HepG2 (cell line): ENCODE measurements around the gene KCND2. TPM values are rescaled to one million over a fixed set of nuclear protein-coding genes. Genes with fewer than 3 reads are reported as not detected.

ENCODE experiments used
- ATAC-seq: fragments of 200-7000 bp; cut with Tn5 transposase; 3 replicates; pipeline ENCODE4 v1.9.1; 2020; ENCODE audit warnings: mild to moderate bottlenecking, moderate library complexity
- BruUV-seq: library from RNA; stranded (reverse); fragments of 400-500 nt; replicated peaks from 2 replicates; lab custom pipeline; 2021; lab: Mats Ljungman, UMichigan
- CTCF ChIA-PET: fragments of 300-600 bp; formaldehyde crosslinking; extraction: SDS; loops from one replicate; lab custom pipeline; 2021; ENCODE audit warnings: low total read pairs, inconsistent platforms, low intra/inter-chr PET ratio; lab: Yijun Ruan, JAX
- POLR2A ChIA-PET: fragments of 350-600 bp; sonication (Branson Sonifier 250); formaldehyde crosslinking; loops from one replicate; lab custom pipeline; 2020; ENCODE audit warnings: antibody characterized with exemption, inconsistent platforms; lab: Yijun Ruan, JAX
- DNase-seq: peaks from one replicate; pipeline ENCODE4 v3.0.0-alpha.2; 2015; ENCODE audit warnings: low spot score
- FAIRE-seq: peaks from 3 replicates; lab custom pipeline; 2011; peaks lifted over from hg19 to GRCh38; lab: Jason Lieb, UNC
- H2AFZ ChIP-seq: one replicate; pipeline ENCODE4 v1.6.1; 2011; ENCODE audit warnings: low read length, inconsistent platforms
- H3K27ac ChIP-seq: fragments of 300-600 bp; 3 replicates; pipeline ENCODE4 v1.8.0; 2011; ENCODE audit warnings: mixed run types, mild to moderate bottlenecking, mixed read lengths, low read length, inconsistent platforms; ENCODE audit not compliant: insufficient read depth; ENCODE audit errors: extremely low read length
- H3K27me3 ChIP-seq, 2 experiments: fragments of 200-600 bp in 1 of 2; 2 replicates in 1 of 2; 3 replicates in 1 of 2; pipeline versions ENCODE4 v1.6.0 to v1.8.0; 2011; ENCODE audit warnings: low read length in 2 of 2, mild to moderate bottlenecking in 2 of 2, moderate library complexity in 2 of 2, inconsistent platforms in 1 of 2; ENCODE audit not compliant: insufficient read depth in 2 of 2, control insufficient read depth in 1 of 2
- H3K36me3 ChIP-seq, 2 experiments: fragments of 200-600 bp in 1 of 2; replicated peaks in 1 of 2; 2 replicates in 1 of 2; 3 replicates in 1 of 2; pipeline versions ENCODE4 v1.5.1 to v1.8.0; 2011; ENCODE audit warnings: low read length in 2 of 2, inconsistent platforms in 1 of 2; ENCODE audit not compliant: insufficient read depth in 2 of 2, control insufficient read depth in 1 of 2
- H3K4me1 ChIP-seq: 2 replicates; pipeline ENCODE4 v1.5.1; 2012; ENCODE audit warnings: low read length, inconsistent platforms; ENCODE audit not compliant: insufficient read depth
- H3K4me2 ChIP-seq: 2 replicates; pipeline ENCODE4 v1.6.0; 2011; ENCODE audit warnings: low read depth, low read length, inconsistent platforms
- H3K4me3 ChIP-seq, 3 experiments: fragments of 200-600 bp in 1 of 3; sonication (generic), shearing (Covaris generic) in 1 of 3; replicated peaks in 1 of 3; 2 replicates each; pipeline ENCODE4 v1.5.1; 2011 to 2016; ENCODE audit warnings: low read length in 3 of 3, inconsistent platforms in 2 of 3, low read depth in 2 of 3, mild to moderate bottlenecking in 2 of 3, control low read depth in 1 of 3, mixed read lengths in 1 of 3; ENCODE audit not compliant: insufficient read depth in 1 of 3
- H3K79me2 ChIP-seq: one replicate; pipeline ENCODE4 v1.6.1; 2011; ENCODE audit warnings: low read length, inconsistent platforms; ENCODE audit not compliant: insufficient read depth
- H3K9ac ChIP-seq: 2 replicates; pipeline ENCODE4 v1.6.0; 2011; ENCODE audit warnings: mild to moderate bottlenecking, low read depth, low read length, inconsistent platforms; ENCODE audit not compliant: insufficient read depth
- H3K9me3 ChIP-seq: 2 replicates; pipeline ENCODE4 v1.5.1; 2012; ENCODE audit warnings: mild to moderate bottlenecking, low read length
- H4K20me1 ChIP-seq: 2 replicates; pipeline ENCODE4 v1.6.0; 2011; ENCODE audit warnings: inconsistent platforms, mild to moderate bottlenecking, low read length, moderate library complexity; ENCODE audit not compliant: insufficient read depth
- CBX2 ChIP-seq, 2 experiments: fragments of 200-600 bp in 1 of 2; sonication (generic); formaldehyde crosslinking in 1 of 2; IDR thresholded peaks; 2 replicates each; pipeline versions ENCODE4 v1.7.0 to v1.8.1; 2018 to 2022; ENCODE audit warnings: low read depth in 2 of 2, low read length in 1 of 2, mild to moderate bottlenecking in 1 of 2, missing genetic modification reagents in 1 of 2
- MAF1 ChIP-seq: sonication (generic); formaldehyde crosslinking; IDR thresholded peaks from 2 replicates; pipeline ENCODE4 v1.5.0; 2020; ENCODE audit warnings: missing genetic modification reagents, borderline replicate concordance
- MAFF ChIP-seq: IDR thresholded peaks from 2 replicates; pipeline ENCODE4 v1.6.1; 2011; ENCODE audit warnings: low read depth, low read length, improper control_type of control experiment
- MAZ ChIP-seq, 2 experiments: sonication (generic) in 1 of 2; formaldehyde crosslinking in 1 of 2; IDR thresholded peaks; 2 replicates each; pipeline versions ENCODE4 v1.5.0 to v1.6.1; 2012 to 2020; ENCODE audit warnings: low read depth in 2 of 2, mild to moderate bottlenecking in 2 of 2, borderline replicate concordance in 1 of 2, improper control_type of control experiment in 1 of 2, low read length in 1 of 2, missing genetic modification reagents in 1 of 2, moderate library complexity in 1 of 2
- MTERF4 ChIP-seq: sonication (generic); formaldehyde crosslinking; IDR thresholded peaks from 2 replicates; pipeline ENCODE4 v1.8.0; 2023; ENCODE audit warnings: mild to moderate bottlenecking, missing genetic modification reagents
- RERE ChIP-seq: IDR thresholded peaks from 2 replicates; pipeline ENCODE4 v1.6.1; 2016; ENCODE audit warnings: low read depth, missing genetic modification reagents, missing compliant biosample characterization
- SKIL ChIP-seq: sonication (generic); formaldehyde crosslinking; IDR thresholded peaks from 2 replicates; pipeline ENCODE4 v1.8.0; 2022; ENCODE audit warnings: missing genetic modification reagents, mild to moderate bottlenecking, moderate library complexity, borderline replicate concordance
- TCF7L2 ChIP-seq: IDR thresholded peaks from 2 replicates; pipeline ENCODE4 v1.6.1; 2011; ENCODE audit warnings: mild to moderate bottlenecking, low read depth, low read length, moderate library complexity
- ZNF18 ChIP-seq: sonication (generic); formaldehyde crosslinking; IDR thresholded peaks from 2 replicates; pipeline ENCODE4 v1.8.0; 2022; ENCODE audit warnings: mild to moderate bottlenecking, missing genetic modification reagents; ENCODE audit not compliant: insufficient replicate concordance
- ZNF605 ChIP-seq: sonication (generic); formaldehyde crosslinking; IDR thresholded peaks from 2 replicates; pipeline ENCODE4 v1.8.0; 2022; ENCODE audit warnings: mild to moderate bottlenecking, missing genetic modification reagents
- WGBS: methylation state at CpG from one replicate; pipeline ENCODE4 v1.1.6; 2017; ENCODE audit warnings: low lambda C conversion rate; 5-methylcytosine and 5-hydroxymethylcytosine counted together
- in situ Hi-C: cut with HindIII; loops from 2 replicates; pipeline ENCODE4 v1.10.0; 2017; ENCODE audit warnings: low pct_unique_long_range_greater_than_20kb; ENCODE audit not compliant: extremely low pct_ligation_motif_present
- intact Hi-C: fragments of 100-400 bp; cut with micrococcal nuclease; formaldehyde crosslinking; loops from one replicate; pipeline ENCODE4 v1.10.0; 2022; ENCODE audit not compliant: unreplicated experiment
- polyA plus RNA-seq, 8 experiments: library from polyadenylated mRNA; depleted of rRNA in 3 of 8; stranded (reverse) in 7 of 8; unstranded in 1 of 8; fragments of >200 nt; fragmentation: Illumina TruSeq in 4 of 8; extraction: Trizol in 4 of 8; gene quantifications; 2 replicates each; pipeline versions ENCODE4 v1.2.1 to v1.2.3, GENCODE V29; 2011 to 2016; ENCODE audit warnings: low read depth in 4 of 8, missing spikeins in 1 of 8, mixed read lengths in 1 of 8; ENCODE audit not compliant: insufficient read depth in 1 of 8
- total RNA-seq, 5 experiments: library from RNA; depleted of rRNA; stranded (reverse); fragments of >200 nt; fragmentation: Illumina TruSeq; extraction: Trizol; gene quantifications; 2 replicates each; pipeline ENCODE4 v1.2.3, GENCODE V29; 2016; ENCODE audit warnings: low read depth in 1 of 5

The KCND2 gene
- total and polyA plus RNA-seq, 2 of the 13 experiments (the other 11 are each of a cell fraction or from before 2014, with no cell fraction given): not detected

- TF ChIP-seq TCF7L2 (no peak), MTERF4 (CRISPR knock-in tag) (no peak), RERE (no peak), CBX2 (IDR thresholded peaks at IDR 0.05; ENCODE audit: low read depth, low read length) (no peak), CBX2 (CRISPR knock-in tag; IDR thresholded peaks at IDR 0.05; ENCODE audit: low read depth) (no peak), MAFF (no peak), MAZ (IDR thresholded peaks at IDR 0.05; ENCODE audit: borderline replicate concordance, low read depth, low read length) (no peak), MAZ (CRISPR knock-in tag; IDR thresholded peaks at IDR 0.05; ENCODE audit: low read depth) (no peak), ZNF18 (CRISPR knock-in tag) (no peak), MAF1 (CRISPR knock-in tag) (no peak), ZNF605 (CRISPR knock-in tag) (no peak), SKIL (CRISPR knock-in tag) (no peak)
- BruUV-seq: no TSS peak
- H2AFZ ChIP-seq: no peak overlapping the region
- in situ Hi-C loops: no loop called here
- no peak for DNase-seq
- POLR2A ChIA-PET: no interaction called here
- no peaks in the 10 kb centered on the region for H3K9me3 ChIP-seq
- no peak for ATAC-seq
- no peaks in the 10 kb centered on the region for H3K4me1 ChIP-seq
- CTCF ChIA-PET: no interaction called here
- H3K36me3 ChIP-seq: no peaks in the 10 kb centered on the region
- H3K27me3 ChIP-seq: no peaks in the 10 kb centered on the region
- intact Hi-C loops: loop anchor here (5.0 kb wide), 1 partner anchor 792 kb away; no protein-coding TSS in a partner anchor
- H4K20me1 ChIP-seq: no peaks in the 10 kb centered on the region
- no peaks in the 10 kb centered on the region for H3K79me2 ChIP-seq
- H3K4me3 ChIP-seq: no peak overlapping the region
- no peak overlapping the region for H3K27ac ChIP-seq
- no peak overlapping the region for H3K4me2 ChIP-seq
- H3K9ac ChIP-seq: no peak overlapping the region
- WGBS: 2% methylated on average over 1 of the region's 1 CpG
- FAIRE-seq: no peak
Measured at GRCh38 chr7:120729245-120729644, 456.3 kb downstream of the KCND2 start.
